Heart left ventricle (tissue), 13 donors: ENCODE results near the gene PAFAH1B2.

Source experiments
- POLR2A ChIP-seq, 2 donors: fragments of 450-650 bp; IDR thresholded peaks; one replicate each; pipeline ENCODE4 v1.6.1; 2017; ENCODE audit warnings: antibody characterized with exemption in 2 of 2, mild to moderate bottlenecking in 2 of 2, moderate library complexity in 2 of 2
- TF ChIP-seq, protein P1 (sequence below), 12 donors: fragments of 200-600 bp; sonication (generic) in 4 of 12; IDR thresholded peaks; one replicate each; pipeline versions ENCODE4 v1.5.0 to v1.8.0; 2018 to 2022; ENCODE audit warnings: antibody characterized with exemption in 12 of 12, mild to moderate bottlenecking in 5 of 12
- donor health status: ischemic (EF 13 %, LVEDD 7.1; RV severe dilation, severe dysfunction).
- donor health status: DM: no; HTN: yes; CAD: no.
- donor health status: DM: no; HTN: no; CAD: no.
- donor health status: ischemic (EF 25% LVEDD 6.9; RV normal size, moderate dysfunction).
- donor health status: ischemic (EF 25% LVEDD 5.7; RV mildly dilated, moderate dysfunction).
- donor health status: ischemic (EF 35%, LVEDD 5.7; RV mildly dilated, moderate dysfunction).
- donor health status: nonischemic (EF 11% LVEDD 7.7; RV severe dilation, severe dysfunction).
- donor health status: DM: yes; HTN: yes; CAD: no.
- donor health status: PGD.
- donor health status: ischemic (EF 29% LVEDD 5.4; RV normal size, mild dysfunction).
- donor health status: nonischemic (EF 23%, LVEDD 6.1; RV moderate dilation, normal function).

DNA sequence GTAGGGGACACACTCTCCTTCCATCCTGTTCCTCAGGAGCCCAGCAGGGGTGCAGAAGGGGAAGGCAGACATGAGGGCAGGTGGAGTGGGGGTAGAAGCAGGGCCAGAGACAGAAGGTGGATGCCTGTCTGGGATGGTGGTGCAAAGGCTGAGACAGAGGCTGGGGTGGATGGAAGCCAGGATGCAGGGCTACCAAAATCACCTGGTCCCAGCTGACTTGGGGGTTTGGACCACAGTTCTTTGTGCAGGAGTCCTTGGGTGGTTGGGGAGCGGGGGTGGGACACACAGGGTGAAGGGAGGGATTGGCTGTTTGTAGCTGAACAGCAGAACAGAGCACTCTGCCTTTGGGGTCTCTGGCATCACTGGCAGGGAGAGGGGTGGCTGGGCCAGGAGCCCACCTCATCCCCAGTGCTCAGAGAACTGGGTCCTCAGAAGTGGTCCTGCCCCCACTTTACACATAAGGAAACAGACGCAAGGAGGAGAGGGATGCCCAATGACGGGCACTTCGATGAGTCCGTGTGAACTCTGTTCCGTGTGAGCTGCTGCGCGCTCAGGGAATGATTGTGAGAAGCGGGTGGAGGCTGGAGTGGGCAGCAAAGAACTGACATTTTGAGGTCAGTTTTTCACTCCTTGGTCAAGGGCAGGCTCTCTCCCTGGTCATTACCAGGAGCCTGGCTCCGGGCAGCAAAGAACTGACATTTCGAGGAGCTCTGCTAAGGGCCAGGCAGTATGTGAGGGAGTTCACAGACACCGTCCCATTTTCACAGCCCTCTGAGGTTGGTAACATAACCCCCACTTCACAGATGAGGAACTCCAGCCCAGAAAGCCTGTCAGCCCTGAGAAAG lies 56.9 kb downstream of the PAFAH1B2 start:
- TF ChIP-seq, protein P1, sequence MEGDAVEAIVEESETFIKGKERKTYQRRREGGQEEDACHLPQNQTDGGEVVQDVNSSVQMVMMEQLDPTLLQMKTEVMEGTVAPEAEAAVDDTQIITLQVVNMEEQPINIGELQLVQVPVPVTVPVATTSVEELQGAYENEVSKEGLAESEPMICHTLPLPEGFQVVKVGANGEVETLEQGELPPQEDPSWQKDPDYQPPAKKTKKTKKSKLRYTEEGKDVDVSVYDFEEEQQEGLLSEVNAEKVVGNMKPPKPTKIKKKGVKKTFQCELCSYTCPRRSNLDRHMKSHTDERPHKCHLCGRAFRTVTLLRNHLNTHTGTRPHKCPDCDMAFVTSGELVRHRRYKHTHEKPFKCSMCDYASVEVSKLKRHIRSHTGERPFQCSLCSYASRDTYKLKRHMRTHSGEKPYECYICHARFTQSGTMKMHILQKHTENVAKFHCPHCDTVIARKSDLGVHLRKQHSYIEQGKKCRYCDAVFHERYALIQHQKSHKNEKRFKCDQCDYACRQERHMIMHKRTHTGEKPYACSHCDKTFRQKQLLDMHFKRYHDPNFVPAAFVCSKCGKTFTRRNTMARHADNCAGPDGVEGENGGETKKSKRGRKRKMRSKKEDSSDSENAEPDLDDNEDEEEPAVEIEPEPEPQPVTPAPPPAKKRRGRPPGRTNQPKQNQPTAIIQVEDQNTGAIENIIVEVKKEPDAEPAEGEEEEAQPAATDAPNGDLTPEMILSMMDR (IDR thresholded peaks at IDR 0.05): no peak
- no peak for TF ChIP-seq POLR2A (IDR thresholded peaks at IDR 0.05)
